Mucosa of descending colon (tissue), 3 donors: ENCODE measurements around the gene INO80B. TPM values are rescaled to one million over a fixed set of nuclear protein-coding genes. Genes with fewer than 3 reads are reported as not detected.
A peak's percentile ranks its signal among the peaks of the same experiment; 100 is the strongest.

ENCODE experiments used
- ATAC-seq: fragments of 200-7000 bp; cut with Tn5 transposase; one replicate; pipeline ENCODE4 v1.9.1; 2020; ENCODE audit warnings: mild to moderate bottlenecking, moderate library complexity
- DNase-seq, 3 donors: peaks; one replicate each; pipeline ENCODE4 v3.0.0-alpha.2; 2020
- H3K36me3 ChIP-seq: fragments of 200-600 bp; one replicate; pipeline ENCODE4 v1.8.0; 2021; ENCODE audit warnings: low read depth, mild to moderate bottlenecking
- H3K4me1 ChIP-seq: fragments of 200-600 bp; one replicate; pipeline ENCODE4 v1.8.0; 2021; ENCODE audit warnings: low read depth, mild to moderate bottlenecking
- H3K4me3 ChIP-seq: fragments of 200-600 bp; one replicate; pipeline ENCODE4 v1.8.0; 2021; ENCODE audit warnings: mild to moderate bottlenecking
- H3K9me3 ChIP-seq: fragments of 200-600 bp; one replicate; pipeline ENCODE4 v1.8.0; 2021; ENCODE audit warnings: mild to moderate bottlenecking
- intact Hi-C, 2 donors: fragments of 100-400 bp; cut with DNase I in 1 of 2; cut with micrococcal nuclease in 1 of 2; formaldehyde crosslinking; loops; one replicate each; pipeline versions ENCODE4 v1.11.0 to v1.11.1; 2022; cut with DNase I, micrococcal nuclease
- total RNA-seq, 3 donors: library from RNA; stranded (reverse); fragmentation: NEBNext Ultra II Directional in 2 of 3; extraction: Animal tissue kit (Norgen Biotek cat#: 25700) in 2 of 3; gene quantifications; one replicate each; pipeline versions ENCODE4 v1.2.1 to v1.2.4, GENCODE V29; 2021 to 2023
- TF ChIP-seq, protein P1 (sequence below): fragments of 200-600 bp; IDR thresholded peaks from one replicate; pipeline ENCODE4 v1.8.0; 2022; ENCODE audit warnings: antibody characterized with exemption, mild to moderate bottlenecking
- donor health status: DM: no; HTN: no; CAD: no; lungs with moderate emphysema.
- donor health status: DM: no; HTN: no; CAD: no.
- donor health status: DM: no; HTN: yes; CAD: no.

INO80B gene
- total RNA-seq, 3 donors from 2014 or later = 25.0 to 36.5 (median 32.3) TPM

DNA sequence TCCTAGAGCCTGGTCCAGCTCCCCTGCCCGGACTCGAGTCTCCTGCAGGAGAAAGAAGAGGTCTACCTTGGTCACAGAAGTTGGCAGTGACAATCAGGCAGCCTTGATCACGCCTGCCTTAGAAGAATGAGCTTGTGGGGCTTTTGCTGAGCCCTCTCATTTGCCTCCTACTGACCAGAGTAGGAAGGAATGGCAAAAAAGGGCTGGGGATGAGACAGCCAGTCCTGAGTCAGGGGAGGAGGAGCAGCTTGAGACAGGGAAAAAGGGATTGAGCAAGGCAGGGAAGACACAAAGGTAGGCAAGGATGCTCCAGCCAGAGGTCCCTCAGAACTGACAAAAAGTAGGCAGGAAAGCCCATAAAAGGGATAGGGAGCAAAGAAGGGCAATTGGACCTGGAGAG lies 27.3 kb upstream of the INO80B start:
- DNase-seq (no peak), ATAC-seq (no peak)
- no peaks in the 10 kb centered on the region for H3K9me3 ChIP-seq
- no peaks in the 10 kb centered on the region for H3K36me3 ChIP-seq
- TF ChIP-seq, protein P1, sequence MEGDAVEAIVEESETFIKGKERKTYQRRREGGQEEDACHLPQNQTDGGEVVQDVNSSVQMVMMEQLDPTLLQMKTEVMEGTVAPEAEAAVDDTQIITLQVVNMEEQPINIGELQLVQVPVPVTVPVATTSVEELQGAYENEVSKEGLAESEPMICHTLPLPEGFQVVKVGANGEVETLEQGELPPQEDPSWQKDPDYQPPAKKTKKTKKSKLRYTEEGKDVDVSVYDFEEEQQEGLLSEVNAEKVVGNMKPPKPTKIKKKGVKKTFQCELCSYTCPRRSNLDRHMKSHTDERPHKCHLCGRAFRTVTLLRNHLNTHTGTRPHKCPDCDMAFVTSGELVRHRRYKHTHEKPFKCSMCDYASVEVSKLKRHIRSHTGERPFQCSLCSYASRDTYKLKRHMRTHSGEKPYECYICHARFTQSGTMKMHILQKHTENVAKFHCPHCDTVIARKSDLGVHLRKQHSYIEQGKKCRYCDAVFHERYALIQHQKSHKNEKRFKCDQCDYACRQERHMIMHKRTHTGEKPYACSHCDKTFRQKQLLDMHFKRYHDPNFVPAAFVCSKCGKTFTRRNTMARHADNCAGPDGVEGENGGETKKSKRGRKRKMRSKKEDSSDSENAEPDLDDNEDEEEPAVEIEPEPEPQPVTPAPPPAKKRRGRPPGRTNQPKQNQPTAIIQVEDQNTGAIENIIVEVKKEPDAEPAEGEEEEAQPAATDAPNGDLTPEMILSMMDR = no peak
- peaks cover 17% of the 10 kb centered on the region for H3K4me1 ChIP-seq
- H3K4me3 ChIP-seq = no peak overlapping the region
- intact Hi-C loops = no loop called here

DNA sequence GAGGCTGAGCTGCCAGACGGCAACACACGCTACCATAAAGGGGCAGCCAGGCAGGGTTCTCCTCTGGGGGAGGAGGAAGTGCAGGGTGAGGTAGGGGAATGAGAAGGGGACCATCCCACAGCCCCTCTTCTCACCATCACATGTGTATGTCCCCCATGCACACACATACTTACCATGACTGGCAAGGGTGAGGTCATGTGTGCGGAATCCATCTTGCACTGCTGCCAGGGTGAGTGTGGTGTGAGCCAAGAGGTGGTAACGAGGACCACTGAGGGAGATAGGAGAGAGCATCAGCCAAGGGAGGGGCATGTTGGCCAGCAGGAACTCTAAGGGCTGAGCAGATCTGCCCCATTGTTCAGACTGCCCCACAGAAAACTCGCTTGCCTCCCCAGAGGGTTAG lies 26.2 kb upstream of the INO80B start:
- intact Hi-C loops = no loop called here
- Histone ChIP-seq H3K36me3 (no peaks in the 10 kb centered on the region), H3K9me3 (no peaks in the 10 kb centered on the region), H3K4me3 (no peak overlapping the region), H3K4me1 (peaks cover 17% of the 10 kb centered on the region)
- TF ChIP-seq, protein P1 = no peak
- ATAC-seq (no peak), DNase-seq (no peak)

DNA sequence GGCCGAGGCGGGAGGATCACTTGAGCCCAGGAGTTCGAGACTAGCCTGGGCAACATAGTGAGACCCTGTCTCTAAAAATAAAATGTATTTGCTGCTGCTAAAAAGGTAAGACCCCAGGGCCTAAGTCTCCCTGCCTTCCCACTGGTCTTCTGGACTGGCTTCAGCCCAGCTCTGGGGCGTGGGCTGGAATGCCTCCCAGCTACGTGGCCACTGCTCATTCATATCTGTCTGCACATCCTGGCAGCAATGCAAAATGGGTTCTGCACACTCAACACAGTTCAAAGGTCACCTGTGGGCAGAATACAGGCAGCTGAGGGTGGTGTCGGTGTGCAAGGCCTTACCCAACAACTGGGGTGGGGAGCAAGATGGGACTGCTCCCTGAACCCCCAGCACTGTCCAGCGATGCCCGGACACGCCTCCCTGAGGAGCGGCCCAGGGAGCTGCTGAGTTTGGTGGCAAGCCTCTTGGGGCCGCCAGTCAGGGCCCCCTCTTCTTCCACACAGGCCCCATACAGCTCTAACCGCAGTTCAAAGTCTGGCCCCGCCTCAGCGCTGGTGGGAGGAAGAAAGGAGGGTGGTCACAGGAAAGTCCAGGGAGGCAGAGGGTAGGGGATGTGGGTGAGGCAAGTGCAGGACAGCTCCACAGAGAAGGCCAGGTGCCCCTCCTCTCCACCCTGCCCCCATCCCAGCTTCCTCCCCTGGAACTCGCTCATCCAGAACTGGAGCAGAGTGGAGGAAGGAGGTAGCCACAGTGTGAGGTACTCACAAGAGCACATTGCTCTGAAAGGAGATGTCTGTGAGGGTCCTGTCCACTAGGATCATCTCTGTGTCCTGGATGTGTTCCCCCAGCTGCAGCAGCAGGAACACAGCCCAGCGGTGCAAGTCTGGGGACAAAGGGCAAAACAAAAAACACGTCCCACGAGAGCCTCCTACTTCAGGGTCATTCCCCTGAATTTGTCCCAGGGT lies 25.1 kb upstream of the INO80B start:
- H3K4me1 ChIP-seq = peaks cover 17% of the 10 kb centered on the region
- H3K9me3 ChIP-seq = no peaks in the 10 kb centered on the region
- TF ChIP-seq, protein P1 = no peak
- intact Hi-C loops = no loop called here
- H3K36me3 ChIP-seq = no peaks in the 10 kb centered on the region
- peak; percentile 82 for ATAC-seq
- peak; percentile 65 to 71 (median 71) for DNase-seq
- no peak overlapping the region for H3K4me3 ChIP-seq

DNA sequence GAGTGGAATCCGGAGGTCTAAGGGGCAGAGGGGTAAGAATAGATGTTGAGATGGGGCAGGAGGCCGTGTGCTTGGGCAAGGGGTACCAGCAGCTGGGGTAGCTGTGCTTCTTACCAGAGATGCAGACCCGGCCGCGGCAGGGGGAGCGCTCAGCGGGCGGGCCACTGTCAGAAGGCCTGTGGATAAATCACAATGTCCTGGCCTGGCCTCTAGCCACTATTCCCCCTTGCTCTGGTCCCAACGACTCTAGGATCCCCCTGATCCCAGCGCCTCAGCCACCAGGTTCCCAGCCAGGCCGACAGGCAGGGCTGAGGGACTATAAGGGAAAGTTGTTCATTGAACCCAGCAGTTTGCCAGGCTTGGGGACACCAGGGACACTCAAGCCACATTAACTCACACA lies 24.4 kb upstream of the INO80B start:
- intact Hi-C loops = no loop called here
- H3K9me3 ChIP-seq = no peaks in the 10 kb centered on the region
- DNase-seq (no peak), ATAC-seq (no peak)
- peaks cover 17% of the 10 kb centered on the region for H3K4me1 ChIP-seq
- H3K36me3 ChIP-seq = no peaks in the 10 kb centered on the region
- no peak overlapping the region for H3K4me3 ChIP-seq
- TF ChIP-seq, protein P1 = no peak

DNA sequence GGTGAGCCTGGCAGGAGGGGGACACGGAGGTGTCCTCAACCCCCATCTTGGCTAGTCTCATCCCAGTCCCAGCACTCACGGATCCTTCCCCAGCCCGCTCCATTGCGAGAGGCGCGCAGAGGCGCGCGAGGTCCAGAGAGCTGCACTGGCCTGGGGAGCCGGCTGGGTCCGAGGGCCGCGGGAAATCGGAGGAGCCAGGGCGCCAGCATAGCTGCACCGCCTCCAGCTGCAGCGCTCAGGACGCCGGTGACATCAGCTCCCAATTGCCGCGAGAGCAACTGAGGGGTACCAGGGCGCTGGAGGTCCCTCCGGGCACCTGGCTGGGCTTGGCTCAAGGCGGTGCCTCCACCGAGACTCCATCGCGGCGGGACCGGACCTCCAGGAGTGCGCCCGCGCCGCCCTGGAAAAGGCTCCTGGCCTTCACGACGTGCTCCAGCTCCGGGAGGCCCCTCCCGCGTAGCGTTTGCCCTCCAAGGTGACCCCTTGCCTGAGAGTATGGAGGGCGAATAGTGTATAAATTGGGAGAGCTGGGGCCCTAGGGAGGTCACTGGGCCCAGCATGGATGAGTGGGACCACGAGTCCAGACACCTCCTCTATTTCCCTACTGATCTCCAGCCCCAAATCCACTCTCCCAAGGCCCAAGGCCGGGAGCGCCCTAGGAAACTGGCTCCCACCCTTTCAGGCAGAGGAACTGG lies 18.6 kb upstream of the INO80B start:
- intact Hi-C loops = no loop called here
- TF ChIP-seq, protein P1 = no peak
- Histone ChIP-seq H3K4me1 (peaks cover 7% of the 10 kb centered on the region), H3K36me3 (no peaks in the 10 kb centered on the region), H3K4me3 (no peak overlapping the region), H3K9me3 (no peaks in the 10 kb centered on the region)
- DNase-seq (no peak), ATAC-seq (no peak)
